Left ventricle myocardium inferior (tissue), 1 donor: ENCODE measurements around the gene IL17RD. TPM values are rescaled to one million over a fixed set of nuclear protein-coding genes. Genes with fewer than 3 reads are reported as not detected.
A peak's percentile ranks its signal among the peaks of the same experiment; 100 is the strongest.

Experiments
- DNase-seq: peaks from one replicate; pipeline ENCODE4 v3.0.0-alpha.2; 2020
- H3K27ac ChIP-seq: fragments of 200-600 bp; replicated peaks from 2 replicates; pipeline ENCODE4 v1.8.0; 2021
- H3K27me3 ChIP-seq: fragments of 200-600 bp; 2 replicates; pipeline ENCODE4 v1.8.0; 2021; ENCODE audit warnings: low read depth
- H3K36me3 ChIP-seq: fragments of 200-600 bp; 2 replicates; pipeline ENCODE4 v1.8.0; 2021
- H3K4me1 ChIP-seq: fragments of 200-600 bp; 2 replicates; pipeline ENCODE4 v1.8.0; 2021
- H3K4me3 ChIP-seq: fragments of 200-600 bp; 2 replicates; pipeline ENCODE4 v1.8.0; 2021; ENCODE audit warnings: mild to moderate bottlenecking, moderate library complexity
- H3K9me3 ChIP-seq: fragments of 200-600 bp; replicated peaks from 2 replicates; pipeline ENCODE4 v1.8.0; 2021
- CTCF ChIP-seq: fragments of 200-600 bp; IDR thresholded peaks from 2 replicates; pipeline ENCODE4 v1.8.0; 2021; ENCODE audit warnings: antibody characterized with exemption, mild to moderate bottlenecking, borderline replicate concordance
- intact Hi-C: fragments of 100-400 bp; cut with micrococcal nuclease; formaldehyde crosslinking; loops from one replicate; pipeline ENCODE4 v1.11.0; 2022
- total RNA-seq: library from RNA; stranded (reverse); fragmentation: NEBNext Ultra II Directional; extraction: Animal tissue kit (Norgen Biotek cat#: 25700); gene quantifications from one replicate; pipeline ENCODE4 v1.2.1, GENCODE V29; 2021
- donor health status: DM: no; HTN: yes; CAD: no; lungs with severe emphysema.

Gene IL17RD
- total RNA-seq, 1 donor from 2014 or later, result 9.6 TPM

GRCh38 chr3:57097536-57097935 is 67.6 kb downstream of the IL17RD start:
- Histone ChIP-seq H3K4me1 (peaks cover 8% of the 10 kb centered on the region), H3K4me3 (no peak overlapping the region), H3K27ac (no peak overlapping the region), H3K27me3 (no peaks in the 10 kb centered on the region), H3K36me3 (peaks cover 23% of the 10 kb centered on the region), H3K9me3 (no peaks in the 10 kb centered on the region)
- no peak for TF ChIP-seq CTCF
- intact Hi-C loops, result loop anchor here (10.0 kb wide), 1 partner anchor 103 kb away; no protein-coding TSS in a partner anchor
- DNase-seq, result no peak

GRCh38 chr3:57095363-57095762 is 69.8 kb downstream of the IL17RD start:
- intact Hi-C loops, result loop anchor here (10.0 kb wide), 1 partner anchor 101 kb away; no protein-coding TSS in a partner anchor
- no peaks in the 10 kb centered on the region for H3K9me3 ChIP-seq
- H3K27ac ChIP-seq, result no peak overlapping the region
- H3K4me3 ChIP-seq, result no peak overlapping the region
- H3K4me1 ChIP-seq, result peaks cover 17% of the 10 kb centered on the region
- DNase-seq, result no peak
- peaks cover 17% of the 10 kb centered on the region for H3K36me3 ChIP-seq
- no peaks in the 10 kb centered on the region for H3K27me3 ChIP-seq
- TF ChIP-seq CTCF, result no peak

- DNase-seq, result no peak
- no peaks in the 10 kb centered on the region for H3K27me3 ChIP-seq
- peaks cover 17% of the 10 kb centered on the region for H3K4me1 ChIP-seq
- peaks cover 17% of the 10 kb centered on the region for H3K36me3 ChIP-seq
- H3K27ac ChIP-seq, result peak overlapping the region; percentile 10
- no peak for TF ChIP-seq CTCF
- no peaks in the 10 kb centered on the region for H3K9me3 ChIP-seq
- H3K4me3 ChIP-seq, result no peak overlapping the region
- intact Hi-C loops, result loop anchor here (10.0 kb wide), 1 partner anchor 100 kb away; no protein-coding TSS in a partner anchor
Measured at GRCh38 chr3:57094575-57094974, 70.6 kb downstream of the IL17RD start.

DNA sequence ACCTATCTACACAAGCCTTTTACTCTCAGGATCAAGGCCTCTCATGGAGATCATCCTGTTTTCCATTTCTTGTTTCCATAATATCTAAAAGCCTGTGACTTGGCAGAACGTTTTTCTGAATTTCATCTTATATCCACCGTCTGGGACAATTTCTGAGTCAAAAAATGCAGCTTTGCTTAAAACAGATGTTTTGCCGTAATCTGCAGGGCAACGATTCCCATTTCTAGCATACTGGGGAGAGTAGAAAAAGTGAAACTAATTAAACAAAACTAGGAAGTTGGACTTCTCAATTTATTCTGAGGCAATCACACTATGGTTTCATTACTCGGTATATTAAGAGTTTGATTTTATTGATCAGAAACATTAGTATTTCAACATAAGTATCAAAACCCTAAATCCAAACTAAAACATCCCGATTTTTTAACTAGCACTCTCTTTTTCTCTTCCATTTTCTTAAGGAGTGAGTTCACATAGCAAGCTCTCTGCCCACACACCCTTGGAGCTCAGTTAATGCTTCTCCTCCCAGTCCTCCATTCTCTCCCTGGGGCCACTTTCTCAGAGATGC is 71.1 kb downstream of the IL17RD start:
- Histone ChIP-seq H3K27me3 (no peaks in the 10 kb centered on the region), H3K27ac (peak overlapping the region; percentile 10), H3K4me3 (no peak overlapping the region), H3K4me1 (peaks cover 17% of the 10 kb centered on the region), H3K36me3 (peaks cover 17% of the 10 kb centered on the region), H3K9me3 (no peaks in the 10 kb centered on the region)
- DNase-seq, result no peak
- intact Hi-C loops, result loop anchor here (10.0 kb wide), 1 partner anchor 99 kb away; no protein-coding TSS in a partner anchor
- TF ChIP-seq CTCF, result no peak

DNA sequence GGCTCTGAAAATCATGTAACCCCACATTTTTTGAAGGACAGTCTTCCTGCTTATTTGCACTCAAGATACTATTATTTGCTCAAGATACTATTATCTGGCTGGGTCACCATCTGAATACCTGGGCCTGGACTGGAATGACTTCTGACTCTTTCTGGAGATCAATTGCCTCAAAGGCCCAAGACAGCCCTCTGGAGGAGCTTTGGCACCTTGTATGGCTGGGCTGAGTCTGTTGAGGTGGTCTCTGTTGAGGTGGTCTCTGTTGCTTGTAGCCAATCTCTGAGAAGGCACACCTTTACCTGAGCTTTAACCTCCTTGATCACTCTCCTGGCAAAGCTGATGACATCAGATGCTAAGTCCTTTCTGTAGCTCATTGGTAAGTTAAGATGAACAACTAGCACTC is 71.7 kb downstream of the IL17RD start:
- DNase-seq, result no peak
- Histone ChIP-seq H3K4me1 (peaks cover 17% of the 10 kb centered on the region), H3K27me3 (no peaks in the 10 kb centered on the region), H3K27ac (peak overlapping the region; percentile 10), H3K4me3 (no peak overlapping the region), H3K36me3 (peaks cover 17% of the 10 kb centered on the region), H3K9me3 (no peaks in the 10 kb centered on the region)
- intact Hi-C loops, result loop anchor here (10.0 kb wide), 1 partner anchor 99 kb away; no protein-coding TSS in a partner anchor
- TF ChIP-seq CTCF, result no peak
